Pancreas (tissue), 10 donors: ENCODE data around the gene IL6R. TPM values are rescaled to one million over a fixed set of nuclear protein-coding genes. Genes with fewer than 3 reads are reported as not detected.

Experiments used
- ATAC-seq, 4 donors: fragments of 200-7000 bp; cut with Tn5 transposase; one replicate each; pipeline versions ENCODE4 v1.8.0 to v1.9.1; 2020; ENCODE audit warnings: mild to moderate bottlenecking in 4 of 4, moderate library complexity in 4 of 4
- DNase-seq, 6 donors: peaks; one replicate each; pipeline ENCODE4 v3.0.0-alpha.2; 2020
- FAIRE-seq: peaks from 2 replicates; lab custom pipeline; 2012; peaks lifted over from hg19 to GRCh38; lab: Jason Lieb, UNC
- H3K27ac ChIP-seq, 4 donors: fragments of 200-600 bp; sonication (generic); 1 replicate in 3 of 4; 2 replicates in 1 of 4; pipeline versions ENCODE4 v1.5.0 to v1.8.0; 2020
- H3K27me3 ChIP-seq, 4 donors: fragments of 200-600 bp; one replicate each; pipeline ENCODE4 v1.8.0; 2021
- H3K36me3 ChIP-seq, 3 donors: fragments of 200-600 bp; sonication (generic) in 1 of 3; one replicate each; pipeline versions ENCODE4 v1.5.0 to v1.8.0; 2020 to 2021
- H3K4me1 ChIP-seq, 3 donors: fragments of 200-600 bp; one replicate each; pipeline ENCODE4 v1.8.0; 2021
- H3K4me3 ChIP-seq, 4 donors: fragments of 200-600 bp; sonication (generic) in 2 of 4; one replicate each; pipeline versions ENCODE4 v1.5.0 to v1.8.0; 2020 to 2021
- H3K9me3 ChIP-seq, 4 donors: fragments of 200-600 bp; one replicate each; pipeline ENCODE4 v1.8.0; 2021
- CTCF ChIP-seq, 4 donors: fragments of 200-600 bp; sonication (generic) in 3 of 4; IDR thresholded peaks; one replicate each; pipeline versions ENCODE4 v1.5.0 to v1.8.0; 2021; ENCODE audit warnings: antibody characterized with exemption in 4 of 4
- WGBS, 2 donors: extraction: QIAGEN DNeasy Blood & Tissue Kit; methylation state at CpG; one replicate each; pipeline ENCODE4 v1.1.7; 2013; 5-methylcytosine and 5-hydroxymethylcytosine counted together
- intact Hi-C, 3 donors: fragments of 100-400 bp; cut with DNase I; formaldehyde crosslinking; loops; one replicate each; pipeline versions ENCODE4 v1.11.1 to v1.14.2; 2022
- polyA plus RNA-seq, 2 donors: library from polyadenylated mRNA; stranded (reverse); fragments of 200-250 nt; gene quantifications; one replicate each; pipeline ENCODE4 v1.2.3, GENCODE V29; 2013
- total RNA-seq, 6 donors: library from RNA; stranded (reverse); fragmentation: NEBNext Ultra II Directional in 4 of 6; extraction: Animal tissue kit (Norgen Biotek cat#: 25700) in 4 of 6; gene quantifications; one replicate each; pipeline versions ENCODE4 v1.2.1 to v1.2.4, GENCODE V29; 2021 to 2023
- donor health status: healthy with polysubstance abuse.
- donor health status: DM: no; HTN: no; CAD: no; lungs with moderate emphysema.
- donor health status: DM: no; HTN: no; CAD: no.
- donor health status: control.
- donor health status: control.
- donor health status: Bipolar disorder and iron deficiency.
- donor health status: DM: yes; HTN: yes; CAD: no.
- donor health status: DM: no; HTN: no; CAD: no.
- donor health status: DM: no; HTN: no; CAD: no.
- donor health status: DM: yes; HTN: yes; CAD: no.

IL6R gene
- total and polyA plus RNA-seq, 8 donors = 2.2 to 12.9 (median 7.1) TPM

GRCh38 chr1:154423304-154423987 is 18.3 kb downstream of the IL6R start:
- intact Hi-C loops = no loop called here
- Histone ChIP-seq H3K9me3 (no peaks in the 10 kb centered on the region), H3K4me3 (no peak overlapping the region), H3K27me3 (no peaks in the 10 kb centered on the region), H3K27ac (peak overlapping the region in 3 of 4 donors; percentile 43 to 58 (median 55)), H3K36me3 (no peaks in the 10 kb centered on the region), H3K4me1 (peaks cover 36 to 44% (median 43%) of the 10 kb centered on the region in 3 donors)
- ATAC-seq (peak in 1 of 4 donors; percentile 3), FAIRE-seq (no peak), DNase-seq (no peak)
- 66 to 67% methylated on average over 5 of the region's 5 CpGs for WGBS, 2 donors
- TF ChIP-seq CTCF (IDR thresholded peaks at IDR 0.05) = no peak

GRCh38 chr1:154423988-154424326 is 18.8 kb downstream of the IL6R start:
- intact Hi-C loops = no loop called here
- H3K27ac ChIP-seq = peak overlapping the region in 3 of 4 donors; percentile 43 to 58 (median 55)

GRCh38 chr1:154425172-154425571 is 20.0 kb downstream of the IL6R start:
- WGBS, 2 donors = 73 to 83% methylated on average over 6 of the region's 6 CpGs

More at GRCh38 chr1:154423988-154424326, 18.8 kb downstream of the IL6R start:
- no peak overlapping the region for H3K4me3 ChIP-seq
- 73% methylated on average over 7 of the region's 7 CpGs for WGBS, 2 donors
- no peaks in the 10 kb centered on the region for H3K9me3 ChIP-seq
- no peak for FAIRE-seq
- no peak for ATAC-seq
- no peaks in the 10 kb centered on the region for H3K36me3 ChIP-seq
- peak in 1 of 6 donors; percentile 10 for DNase-seq
- no peak for TF ChIP-seq CTCF (IDR thresholded peaks at IDR 0.05)
- no peaks in the 10 kb centered on the region for H3K27me3 ChIP-seq
- H3K4me1 ChIP-seq = peaks cover 32 to 39% (median 38%) of the 10 kb centered on the region in 3 donors

GRCh38 chr1:154427173-154428139 is 22.3 kb downstream of the IL6R start:
- FAIRE-seq (no peak), ATAC-seq (peak; percentile 14 to 66 (median 52)), DNase-seq (no peak)
- 63% methylated on average over 8 of the region's 8 CpGs for WGBS, 2 donors
- no peak for TF ChIP-seq CTCF (IDR thresholded peaks at IDR 0.05)
- no peak overlapping the region for H3K4me3 ChIP-seq
- H3K36me3 ChIP-seq = no peaks in the 10 kb centered on the region
- H3K4me1 ChIP-seq = peaks cover 12 to 18% (median 18%) of the 10 kb centered on the region in 3 donors
- peak overlapping the region in 3 of 4 donors; percentile 38 to 57 (median 48) for H3K27ac ChIP-seq
- intact Hi-C loops = no loop called here
- no peaks in the 10 kb centered on the region for H3K27me3 ChIP-seq
- no peaks in the 10 kb centered on the region for H3K9me3 ChIP-seq

More at GRCh38 chr1:154425172-154425571, 20.0 kb downstream of the IL6R start:
- H3K4me3 ChIP-seq = no peak overlapping the region
- intact Hi-C loops = no loop called here
- ATAC-seq = no peak
- H3K4me1 ChIP-seq = peaks cover 20 to 27% (median 26%) of the 10 kb centered on the region in 3 donors
- no peaks in the 10 kb centered on the region for H3K9me3 ChIP-seq
- no peak for TF ChIP-seq CTCF (IDR thresholded peaks at IDR 0.05)
- FAIRE-seq = no peak
- H3K36me3 ChIP-seq = no peaks in the 10 kb centered on the region
- H3K27ac ChIP-seq = no peak overlapping the region
- no peaks in the 10 kb centered on the region for H3K27me3 ChIP-seq
- DNase-seq = no peak
